Liver (tissue), 3 donors: ENCODE measurements around the gene NKAIN2.

Source experiments
- EGR1 ChIP-seq, 2 donors: IDR thresholded peaks; 2 replicates each; pipeline ENCODE4 v1.6.1; 2016 to 2018; ENCODE audit warnings: antibody characterized with exemption in 2 of 2, low read depth in 2 of 2
- FOXA1 ChIP-seq: IDR thresholded peaks from 2 replicates; pipeline ENCODE4 v1.6.1; 2016; ENCODE audit warnings: antibody characterized with exemption
- HNF4G ChIP-seq: IDR thresholded peaks from 2 replicates; pipeline ENCODE4 v1.6.1; 2016; ENCODE audit warnings: antibody characterized with exemption
- JUND ChIP-seq, 2 donors: IDR thresholded peaks; 2 replicates each; pipeline ENCODE4 v1.6.1; 2016; ENCODE audit warnings: antibody characterized with exemption in 2 of 2
- NR2F2 ChIP-seq: IDR thresholded peaks from 2 replicates; pipeline ENCODE4 v1.6.1; 2016; ENCODE audit warnings: antibody characterized with exemption
- RAD21 ChIP-seq, 2 donors: IDR thresholded peaks; 2 replicates each; pipeline ENCODE4 v1.6.1; 2016; ENCODE audit warnings: antibody characterized with exemption in 2 of 2, mild to moderate bottlenecking in 2 of 2
- SP1 ChIP-seq: IDR thresholded peaks from 2 replicates; pipeline ENCODE4 v1.6.1; 2018; ENCODE audit warnings: antibody characterized with exemption, mild to moderate bottlenecking
- TAF1 ChIP-seq: conservative IDR thresholded peaks from 2 replicates; pipeline ENCODE4 v1.6.1; 2016; ENCODE audit warnings: antibody characterized with exemption, mild to moderate bottlenecking
- YY1 ChIP-seq: IDR thresholded peaks from 2 replicates; pipeline ENCODE4 v1.6.1; 2016; ENCODE audit warnings: antibody characterized with exemption, mild to moderate bottlenecking
- TF ChIP-seq, protein P1 (sequence below): fragments of 150-350 bp; IDR thresholded peaks from 2 replicates; pipeline ENCODE4 v1.5.1; 2017; ENCODE audit warnings: improper control_type of control experiment, low read depth, low read length; ENCODE audit not compliant: missing input control
- TF ChIP-seq, protein P2 (sequence below): IDR thresholded peaks from 2 replicates; pipeline ENCODE4 v1.6.1; 2016; ENCODE audit warnings: antibody characterized with exemption
- TF ChIP-seq, protein P3 (sequence below): IDR thresholded peaks from 2 replicates; pipeline ENCODE4 v1.6.1; 2016; ENCODE audit warnings: antibody characterized with exemption
- TF ChIP-seq, protein P4 (sequence below): IDR thresholded peaks from 2 replicates; pipeline ENCODE4 v1.6.1; 2016; ENCODE audit warnings: antibody characterized with exemption, mild to moderate bottlenecking
- TF ChIP-seq, protein P5 (sequence below): IDR thresholded peaks from 2 replicates; pipeline ENCODE4 v1.6.1; 2016; ENCODE audit warnings: antibody characterized with exemption
- donor health status: healthy.
- donor health status: healthy.

DNA sequence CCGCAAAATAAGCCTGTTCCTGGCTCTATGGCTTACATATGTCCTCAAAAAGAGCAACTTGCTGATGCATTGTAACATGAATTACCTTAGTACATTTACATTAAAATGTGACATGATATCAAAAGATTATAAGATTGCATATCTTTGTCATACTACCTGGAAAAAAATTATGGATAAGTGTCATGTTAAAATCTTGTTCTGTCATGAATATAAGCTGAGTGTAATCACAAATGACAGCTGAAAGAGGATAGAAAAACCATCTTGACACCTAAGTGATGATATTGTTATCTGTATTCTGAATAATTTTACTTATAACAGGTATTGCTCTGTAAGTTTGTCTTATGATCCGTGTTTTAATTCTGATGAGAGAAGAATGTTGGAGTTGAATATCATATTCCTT, 655.6 kb downstream of the NKAIN2 start:
- TF ChIP-seq, protein P1, sequence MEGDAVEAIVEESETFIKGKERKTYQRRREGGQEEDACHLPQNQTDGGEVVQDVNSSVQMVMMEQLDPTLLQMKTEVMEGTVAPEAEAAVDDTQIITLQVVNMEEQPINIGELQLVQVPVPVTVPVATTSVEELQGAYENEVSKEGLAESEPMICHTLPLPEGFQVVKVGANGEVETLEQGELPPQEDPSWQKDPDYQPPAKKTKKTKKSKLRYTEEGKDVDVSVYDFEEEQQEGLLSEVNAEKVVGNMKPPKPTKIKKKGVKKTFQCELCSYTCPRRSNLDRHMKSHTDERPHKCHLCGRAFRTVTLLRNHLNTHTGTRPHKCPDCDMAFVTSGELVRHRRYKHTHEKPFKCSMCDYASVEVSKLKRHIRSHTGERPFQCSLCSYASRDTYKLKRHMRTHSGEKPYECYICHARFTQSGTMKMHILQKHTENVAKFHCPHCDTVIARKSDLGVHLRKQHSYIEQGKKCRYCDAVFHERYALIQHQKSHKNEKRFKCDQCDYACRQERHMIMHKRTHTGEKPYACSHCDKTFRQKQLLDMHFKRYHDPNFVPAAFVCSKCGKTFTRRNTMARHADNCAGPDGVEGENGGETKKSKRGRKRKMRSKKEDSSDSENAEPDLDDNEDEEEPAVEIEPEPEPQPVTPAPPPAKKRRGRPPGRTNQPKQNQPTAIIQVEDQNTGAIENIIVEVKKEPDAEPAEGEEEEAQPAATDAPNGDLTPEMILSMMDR: no peak
- TF ChIP-seq, protein P2, sequence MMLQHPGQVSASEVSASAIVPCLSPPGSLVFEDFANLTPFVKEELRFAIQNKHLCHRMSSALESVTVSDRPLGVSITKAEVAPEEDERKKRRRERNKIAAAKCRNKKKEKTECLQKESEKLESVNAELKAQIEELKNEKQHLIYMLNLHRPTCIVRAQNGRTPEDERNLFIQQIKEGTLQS: no peak
- no peak for TF ChIP-seq RAD21 (IDR thresholded peaks at IDR 0.05)
- no peak for TF ChIP-seq YY1
- TF ChIP-seq, protein P3, sequence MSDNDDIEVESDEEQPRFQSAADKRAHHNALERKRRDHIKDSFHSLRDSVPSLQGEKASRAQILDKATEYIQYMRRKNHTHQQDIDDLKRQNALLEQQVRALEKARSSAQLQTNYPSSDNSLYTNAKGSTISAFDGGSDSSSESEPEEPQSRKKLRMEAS: no peak
- no peak for TF ChIP-seq SP1
- TF ChIP-seq, protein P4, sequence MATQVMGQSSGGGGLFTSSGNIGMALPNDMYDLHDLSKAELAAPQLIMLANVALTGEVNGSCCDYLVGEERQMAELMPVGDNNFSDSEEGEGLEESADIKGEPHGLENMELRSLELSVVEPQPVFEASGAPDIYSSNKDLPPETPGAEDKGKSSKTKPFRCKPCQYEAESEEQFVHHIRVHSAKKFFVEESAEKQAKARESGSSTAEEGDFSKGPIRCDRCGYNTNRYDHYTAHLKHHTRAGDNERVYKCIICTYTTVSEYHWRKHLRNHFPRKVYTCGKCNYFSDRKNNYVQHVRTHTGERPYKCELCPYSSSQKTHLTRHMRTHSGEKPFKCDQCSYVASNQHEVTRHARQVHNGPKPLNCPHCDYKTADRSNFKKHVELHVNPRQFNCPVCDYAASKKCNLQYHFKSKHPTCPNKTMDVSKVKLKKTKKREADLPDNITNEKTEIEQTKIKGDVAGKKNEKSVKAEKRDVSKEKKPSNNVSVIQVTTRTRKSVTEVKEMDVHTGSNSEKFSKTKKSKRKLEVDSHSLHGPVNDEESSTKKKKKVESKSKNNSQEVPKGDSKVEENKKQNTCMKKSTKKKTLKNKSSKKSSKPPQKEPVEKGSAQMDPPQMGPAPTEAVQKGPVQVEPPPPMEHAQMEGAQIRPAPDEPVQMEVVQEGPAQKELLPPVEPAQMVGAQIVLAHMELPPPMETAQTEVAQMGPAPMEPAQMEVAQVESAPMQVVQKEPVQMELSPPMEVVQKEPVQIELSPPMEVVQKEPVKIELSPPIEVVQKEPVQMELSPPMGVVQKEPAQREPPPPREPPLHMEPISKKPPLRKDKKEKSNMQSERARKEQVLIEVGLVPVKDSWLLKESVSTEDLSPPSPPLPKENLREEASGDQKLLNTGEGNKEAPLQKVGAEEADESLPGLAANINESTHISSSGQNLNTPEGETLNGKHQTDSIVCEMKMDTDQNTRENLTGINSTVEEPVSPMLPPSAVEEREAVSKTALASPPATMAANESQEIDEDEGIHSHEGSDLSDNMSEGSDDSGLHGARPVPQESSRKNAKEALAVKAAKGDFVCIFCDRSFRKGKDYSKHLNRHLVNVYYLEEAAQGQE: no peak
- TF ChIP-seq, protein P5, sequence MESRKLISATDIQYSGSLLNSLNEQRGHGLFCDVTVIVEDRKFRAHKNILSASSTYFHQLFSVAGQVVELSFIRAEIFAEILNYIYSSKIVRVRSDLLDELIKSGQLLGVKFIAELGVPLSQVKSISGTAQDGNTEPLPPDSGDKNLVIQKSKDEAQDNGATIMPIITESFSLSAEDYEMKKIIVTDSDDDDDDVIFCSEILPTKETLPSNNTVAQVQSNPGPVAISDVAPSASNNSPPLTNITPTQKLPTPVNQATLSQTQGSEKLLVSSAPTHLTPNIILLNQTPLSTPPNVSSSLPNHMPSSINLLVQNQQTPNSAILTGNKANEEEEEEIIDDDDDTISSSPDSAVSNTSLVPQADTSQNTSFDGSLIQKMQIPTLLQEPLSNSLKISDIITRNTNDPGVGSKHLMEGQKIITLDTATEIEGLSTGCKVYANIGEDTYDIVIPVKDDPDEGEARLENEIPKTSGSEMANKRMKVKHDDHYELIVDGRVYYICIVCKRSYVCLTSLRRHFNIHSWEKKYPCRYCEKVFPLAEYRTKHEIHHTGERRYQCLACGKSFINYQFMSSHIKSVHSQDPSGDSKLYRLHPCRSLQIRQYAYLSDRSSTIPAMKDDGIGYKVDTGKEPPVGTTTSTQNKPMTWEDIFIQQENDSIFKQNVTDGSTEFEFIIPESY: no peak
- no peak for TF ChIP-seq JUND (IDR thresholded peaks at IDR 0.05)
- no peak for TF ChIP-seq FOXA1
- TF ChIP-seq TAF1: no peak
- no peak for TF ChIP-seq HNF4G
- TF ChIP-seq NR2F2: no peak
- TF ChIP-seq EGR1 (IDR thresholded peaks at IDR 0.05; ENCODE audit: low read depth in 2 of 2): no peak
